ENCODE measurements around the gene FXYD1.

GRCh38 chr19:35093941-35094647 lies 44.5 kb upstream of the FXYD1 start:
- no peak for TF ChIP-seq POLR2AphosphoS5 (IDR thresholded peaks at IDR 0.05)
- no peak for TF ChIP-seq CTCF (IDR thresholded peaks at IDR 0.05)
- no peak for TF ChIP-seq POLR2A (IDR thresholded peaks at IDR 0.05; ENCODE audit: low read depth)
- TF ChIP-seq EP300 (IDR thresholded peaks at IDR 0.05): no peak

Measured in esophagus muscularis mucosa (tissue), 4 donors.